K562 (cell line): ENCODE measurements around the gene LPCAT2. TPM values are rescaled to one million over a fixed set of nuclear protein-coding genes. Genes with fewer than 3 reads are reported as not detected.
A peak's percentile ranks its signal among the peaks of the same experiment; 100 is the strongest.

Experiments
- ATAC-seq: fragments of 200-7000 bp; cut with Tn5 transposase; 3 replicates; pipeline ENCODE4 v1.9.1; 2020; ENCODE audit warnings: moderate library complexity
- BruUV-seq: library from RNA; stranded (reverse); fragments of 400-500 nt; replicated peaks from 2 replicates; lab custom pipeline; 2021; lab: Mats Ljungman, UMichigan
- CTCF ChIA-PET: fragments of 300-600 bp; formaldehyde crosslinking; extraction: SDS; loops from one replicate; lab custom pipeline; 2021; ENCODE audit warnings: low intra/inter-chr PET ratio; lab: Yijun Ruan, JAX
- POLR2A ChIA-PET: fragments of 300-600, 350-650 bp; sonication (Branson Sonifier 250); formaldehyde crosslinking; extraction: SDS; loops from one replicate; lab custom pipeline; 2021; ENCODE audit warnings: antibody characterized with exemption, inconsistent platforms; lab: Yijun Ruan, JAX
- DNase-seq, 4 experiments: peaks; one replicate each; pipeline versions ENCODE4 v3.0.0 to v3.0.0-alpha.2; 2011 to 2018; ENCODE audit warnings: low spot score in 3 of 4, mixed read lengths in 3 of 4; ENCODE audit errors: extremely low read depth in 1 of 4
- FAIRE-seq: peaks from 2 replicates; lab custom pipeline; 2011; peaks lifted over from hg19 to GRCh38; lab: Jason Lieb, UNC
- H2AFZ ChIP-seq: 2 replicates; pipeline ENCODE4 v1.6.0; 2011; ENCODE audit warnings: low read depth, low read length, control low read depth, inconsistent platforms
- H3K27ac ChIP-seq: fragments of 200-600 bp; 3 replicates; pipeline ENCODE4 v1.8.0; 2011; ENCODE audit warnings: low read depth, mild to moderate bottlenecking, control low read depth, inconsistent platforms, low read length, moderate library complexity, mixed read lengths; ENCODE audit errors: extremely low read depth
- H3K27me3 ChIP-seq, 2 experiments: fragments of 300-600 bp in 1 of 2; 2 replicates in 1 of 2; 3 replicates in 1 of 2; pipeline versions ENCODE4 v1.6.0 to v1.8.0; 2011; ENCODE audit warnings: inconsistent platforms in 2 of 2, low read length in 2 of 2, mild to moderate bottlenecking in 1 of 2, mixed read lengths in 1 of 2, moderate library complexity in 1 of 2; ENCODE audit not compliant: control insufficient read depth in 2 of 2, insufficient read depth in 2 of 2
- H3K36me3 ChIP-seq: fragments of 300-600 bp; 3 replicates; pipeline ENCODE4 v1.8.0; 2011; ENCODE audit warnings: mild to moderate bottlenecking, low read length, inconsistent platforms; ENCODE audit not compliant: control insufficient read depth, insufficient read depth
- H3K4me1 ChIP-seq, 2 experiments: fragments of 200-600 bp in 1 of 2; replicated peaks in 1 of 2; 2 replicates in 1 of 2; 3 replicates in 1 of 2; pipeline versions ENCODE4 v1.5.1 to v1.8.0; 2011; ENCODE audit warnings: inconsistent platforms in 2 of 2, low read length in 2 of 2, mild to moderate bottlenecking in 1 of 2, mixed read lengths in 1 of 2, moderate library complexity in 1 of 2; ENCODE audit not compliant: control insufficient read depth in 2 of 2, insufficient read depth in 2 of 2
- H3K4me2 ChIP-seq: 2 replicates; pipeline ENCODE4 v1.6.1; 2011; ENCODE audit warnings: low read length, control low read depth, inconsistent platforms, mixed read lengths; ENCODE audit not compliant: insufficient read depth
- H3K4me3 ChIP-seq: fragments of 200-600 bp; sonication (generic), shearing (Covaris generic); 2 replicates; pipeline ENCODE4 v1.5.1; 2016; ENCODE audit warnings: control low read depth, inconsistent platforms
- H3K79me2 ChIP-seq: fragments of 200-600 bp; 3 replicates; pipeline ENCODE4 v1.8.0; 2011; ENCODE audit warnings: low read length, inconsistent platforms; ENCODE audit not compliant: control insufficient read depth, insufficient read depth
- H3K9ac ChIP-seq, 2 experiments: 2 replicates each; pipeline versions ENCODE4 v1.6.0 to v1.6.1; 2011; ENCODE audit warnings: low read depth in 2 of 2, low read length in 2 of 2, control low read depth in 1 of 2, inconsistent platforms in 1 of 2, mild to moderate bottlenecking in 1 of 2, mixed read lengths in 1 of 2; ENCODE audit not compliant: insufficient read depth in 1 of 2
- H3K9me1 ChIP-seq: one replicate; pipeline ENCODE4 v1.6.0; 2011; ENCODE audit warnings: inconsistent platforms, mild to moderate bottlenecking, low read length, moderate library complexity; ENCODE audit not compliant: control insufficient read depth, insufficient read depth
- H3K9me3 ChIP-seq: replicated peaks from 2 replicates; pipeline ENCODE4 v1.5.1; 2011; ENCODE audit warnings: low read depth, low read length, inconsistent platforms; ENCODE audit not compliant: control insufficient read depth, insufficient read depth
- H4K20me1 ChIP-seq: replicated peaks from 2 replicates; pipeline ENCODE4 v1.6.1; 2011; ENCODE audit warnings: low read length, inconsistent platforms, mixed read lengths; ENCODE audit not compliant: control insufficient read depth, insufficient read depth
- BCLAF1 ChIP-seq, 2 experiments: fragments of 450-650 bp in 1 of 2; IDR thresholded peaks; 2 replicates each; pipeline ENCODE4 v1.6.1; 2011 to 2017; ENCODE audit warnings: low read depth in 2 of 2, antibody characterized with exemption in 1 of 2, borderline replicate concordance in 1 of 2, low read length in 1 of 2, mild to moderate bottlenecking in 1 of 2, mixed read lengths in 1 of 2; ENCODE audit not compliant: control insufficient read depth in 1 of 2
- CAMTA2 ChIP-seq: fragments of 250-450 bp; sonication (Bioruptor Pico); conservative IDR thresholded peaks from 2 replicates; pipeline ENCODE4 v1.5.1; 2022
- CHD2 ChIP-seq: IDR thresholded peaks from 2 replicates; pipeline ENCODE4 v1.6.1; 2011; ENCODE audit warnings: low read depth, low read length
- DMBX1 ChIP-seq: fragments of 250-450 bp; sonication (Bioruptor Pico); IDR thresholded peaks from 2 replicates; pipeline ENCODE4 v1.8.0; 2022; ENCODE audit warnings: inconsistent platforms, mild to moderate bottlenecking, moderate library complexity, borderline replicate concordance
- FOXM1 ChIP-seq, 2 experiments: fragments of 450-650 bp in 1 of 2; sonication (generic) in 1 of 2; formaldehyde crosslinking in 1 of 2; IDR thresholded peaks; 2 replicates each; pipeline versions ENCODE4 v1.6.1 to v1.9.0; 2017 to 2022; ENCODE audit warnings: low read depth in 2 of 2, mild to moderate bottlenecking in 2 of 2, missing genetic modification reagents in 1 of 2, moderate library complexity in 1 of 2
- HSF4 ChIP-seq: fragments of 250-450 bp; sonication (Bioruptor Pico); IDR thresholded peaks from 2 replicates; pipeline ENCODE4 v2.1.2; 2022; ENCODE audit warnings: mild to moderate bottlenecking, moderate library complexity, borderline replicate concordance
- ID3 ChIP-seq, 2 experiments: fragments of 250-450 bp in 1 of 2; fragments of 450-650 bp in 1 of 2; sonication (Bioruptor Pico) in 1 of 2; IDR thresholded peaks; 2 replicates each; pipeline versions ENCODE4 v1.6.1 to v1.8.0; 2016 to 2021; ENCODE audit warnings: mild to moderate bottlenecking in 2 of 2, moderate library complexity in 2 of 2, missing compliant biosample characterization in 1 of 2, missing genetic modification characterization in 1 of 2
- MYBL2 ChIP-seq, 2 experiments: fragments of 450-650 bp in 1 of 2; sonication (generic) in 1 of 2; formaldehyde crosslinking in 1 of 2; IDR thresholded peaks; 2 replicates each; pipeline versions ENCODE4 v1.6.1 to v1.8.1; 2017 to 2022; ENCODE audit warnings: borderline replicate concordance in 1 of 2, inconsistent platforms in 1 of 2, low read depth in 1 of 2, mild to moderate bottlenecking in 1 of 2, missing genetic modification reagents in 1 of 2, moderate library complexity in 1 of 2
- NR0B1 ChIP-seq: fragments of 450-650 bp; IDR thresholded peaks from one replicate; pipeline ENCODE4 v1.6.1; 2018; ENCODE audit warnings: mild to moderate bottlenecking, moderate library complexity; ENCODE audit not compliant: partially characterized antibody
- PHB ChIP-seq: fragments of 250-450 bp; sonication (Bioruptor Pico); IDR thresholded peaks from 2 replicates; pipeline ENCODE4 v1.5.0; 2021
- RNF2 ChIP-seq: sonication (generic); IDR thresholded peaks from 2 replicates; pipeline ENCODE4 v1.6.1; 2016
- SMARCA4 ChIP-seq: fragments of 450-650 bp; IDR thresholded peaks from 2 replicates; pipeline ENCODE4 v1.6.1; 2016
- ZFX ChIP-seq: sonication (generic); formaldehyde crosslinking; IDR thresholded peaks from 2 replicates; pipeline ENCODE4 v1.8.0; 2022; ENCODE audit warnings: mild to moderate bottlenecking, missing genetic modification reagents, moderate library complexity
- WGBS: fragments of 100-300 bp; shearing (Covaris generic); methylation state at CpG from one replicate; pipeline ENCODE4 v1.1.6; 2016; ENCODE audit warnings: low coverage, mixed read lengths; ENCODE audit not compliant: insufficient coverage; ENCODE audit errors: missing lambda C conversion rate; 5-methylcytosine and 5-hydroxymethylcytosine counted together
- in situ Hi-C: fragments of 300-500 bp; cut with MboI; formaldehyde crosslinking; loops from 4 replicates; pipeline ENCODE4 v1.15.0; 2018; ENCODE audit warnings: inconsistent platforms, mixed read lengths
- intact Hi-C: fragments of 100-400 bp; cut with micrococcal nuclease; formaldehyde crosslinking; loops from 2 replicates; pipeline ENCODE4 v1.14.2; 2022
- polyA plus RNA-seq, 8 experiments: library from polyadenylated mRNA; depleted of rRNA in 4 of 8; stranded (reverse) in 5 of 8; unstranded in 3 of 8; fragments of >200 nt; fragmentation: Nextera tagmentation in 2 of 8; fragmentation: Illumina TruSeq in 1 of 8; extraction: Ambion mirVana in 2 of 8; extraction: Trizol in 1 of 8; gene quantifications; 2 replicates each; pipeline versions ENCODE4 v1.2.1 to v1.2.3, GENCODE V29; 2011 to 2014; ENCODE audit warnings: inconsistent platforms in 1 of 8, missing spikeins in 1 of 8
- total RNA-seq, 7 experiments: library from RNA; depleted of rRNA in 6 of 7; stranded (reverse); fragments of >200 nt in 6 of 7; fragmentation: Illumina TruSeq in 2 of 7; extraction: Trizol in 2 of 7; gene quantifications; 2 replicates each; pipeline versions ENCODE4 v1.2.1 to v1.2.3, GENCODE V29; 2011 to 2021; ENCODE audit warnings: low replicate concordance in 1 of 7

The LPCAT2 gene
- total and polyA plus RNA-seq, 9 of the 15 experiments (the other 6 are each of a cell fraction or from before 2014, with no cell fraction given) = 2.9 to 15.0 (median 7.3) TPM

GRCh38 chr16:55569025-55569424 is 60.2 kb downstream of the LPCAT2 start:
- no peak for TF ChIP-seq DMBX1 (CRISPR knock-in tag)
- TF ChIP-seq HSF4 = no peak
- no peak for TF ChIP-seq FOXM1 (IDR thresholded peaks at IDR 0.05; ENCODE audit: low read depth)
- TF ChIP-seq FOXM1 (CRISPR knock-in tag; IDR thresholded peaks at IDR 0.05; ENCODE audit: low read depth) = no peak
- no peak for TF ChIP-seq RNF2
- no peak for TF ChIP-seq SMARCA4
- no peak for TF ChIP-seq ZFX (CRISPR knock-in tag)
- no peak for TF ChIP-seq MYBL2 (IDR thresholded peaks at IDR 0.05; ENCODE audit: low read depth)
- no peak for TF ChIP-seq MYBL2 (CRISPR knock-in tag; IDR thresholded peaks at IDR 0.05; ENCODE audit: borderline replicate concordance)
- TF ChIP-seq BCLAF1 (IDR thresholded peaks at IDR 0.05; ENCODE audit: borderline replicate concordance in 1 of 2, control insufficient read depth in 1 of 2, low read depth in 2 of 2, low read length in 1 of 2) = no peak
- no peak for TF ChIP-seq PHB
- TF ChIP-seq CAMTA2 = no peak
- no peak for TF ChIP-seq NR0B1
- TF ChIP-seq CHD2 = no peak
- no peak for TF ChIP-seq ID3 (CRISPR knock-in tag; IDR thresholded peaks at IDR 0.05)
- no peak for TF ChIP-seq ID3 (tag; IDR thresholded peaks at IDR 0.05)
- 12% methylated on average over 1 of the region's 1 CpG for WGBS
- no peak overlapping the region for H2AFZ ChIP-seq
- no peak for DNase-seq
- H3K9ac ChIP-seq = no peak overlapping the region
- H3K4me2 ChIP-seq = no peak overlapping the region
- no peak overlapping the region for H3K4me3 ChIP-seq
- peak; percentile 42 for FAIRE-seq
- BruUV-seq = no TSS peak
- H3K27me3 ChIP-seq = no peaks in the 10 kb centered on the region
- no peaks in the 10 kb centered on the region for H3K9me3 ChIP-seq
- H3K27ac ChIP-seq = no peak overlapping the region
- ChIA-PET POLR2A (no interaction called here), CTCF (no interaction called here)
- peaks cover 0 to 35% of the 10 kb centered on the region in 2 experiments; a peak in 3 of 5 replicates for H3K4me1 ChIP-seq
- in situ Hi-C loops = no loop called here
- no peaks in the 10 kb centered on the region for H3K36me3 ChIP-seq
- no peak for ATAC-seq
- no peaks in the 10 kb centered on the region for H3K9me1 ChIP-seq
- H3K79me2 ChIP-seq = no peaks in the 10 kb centered on the region
- intact Hi-C loops = no loop called here
- H4K20me1 ChIP-seq = no peaks in the 10 kb centered on the region
